Measurements from ENCODE around the gene POT1. TPM values are rescaled to one million over a fixed set of nuclear protein-coding genes. Genes with fewer than 3 reads are reported as not detected.

Gene POT1
- total and polyA plus RNA-seq, 2 of the 8 experiments (the other 6 are each of a cell fraction or from before 2014, with no cell fraction given) = 13.1 to 22.8 TPM

- ChIA-PET POLR2A (ENCODE audit: partially characterized antibody) (no interaction called here), CTCF (ENCODE audit: partially characterized antibody) (interaction anchor here (0.7 to 1.8 kb wide), 3 partner anchors 9 to 738 kb away, joined by 3 to 6 read pairs (median 4); no protein-coding TSS in a partner anchor)
- WGBS, 2 experiments (ENCODE audit: extremely low coverage in 1 of 2, insufficient coverage in 1 of 2, insufficient read length in 1 of 2, insufficient replicate concordance in 2 of 2, low coverage in 1 of 2, low lambda C conversion rate in 2 of 2, missing lambda C conversion rate in 1 of 2) = 90% methylated on average over 1 of the region's 1 CpG; no CpG with 5 or more reads in 1 of the 2 experiments
- no peak overlapping the region for H3K27ac ChIP-seq (ENCODE audit: low read depth, low read length)
- no peak overlapping the region for H2AK5ac ChIP-seq (ENCODE audit: low read depth, low read length)
- H3K4ac ChIP-seq (replicated peaks; ENCODE audit: insufficient read length, low read depth, low read length) = no peak overlapping the region
- H4K91ac ChIP-seq (replicated peaks; ENCODE audit: insufficient read length, low read length) = no peak overlapping the region
- H2BK20ac ChIP-seq (ENCODE audit: low read length) = no peak overlapping the region
- no peak overlapping the region for H3K18ac ChIP-seq (ENCODE audit: extremely low read depth, low read length)
- no peak overlapping the region for H2BK15ac ChIP-seq (ENCODE audit: low read length)
- peaks cover 0 to 1% (median 0%) of the 10 kb centered on the region in 4 experiments; a peak in 1 of 7 replicates for H3K27me3 ChIP-seq (replicated peaks in 1 of 4; ENCODE audit: control insufficient read depth in 3 of 4, extremely low read depth in 1 of 4, insufficient read depth in 3 of 4, low read length in 3 of 4)
- no peak overlapping the region for H2BK5ac ChIP-seq (ENCODE audit: low read depth, low read length)
- H3K9me3 ChIP-seq (ENCODE audit: insufficient read depth in 2 of 2, low read depth in 1 of 2, low read length in 1 of 2) = no peaks in the 10 kb centered on the region
- no peak overlapping the region for H4K8ac ChIP-seq (ENCODE audit: extremely low read depth, insufficient read depth, low read length)
- no peak overlapping the region for H3K56ac ChIP-seq (replicated peaks; ENCODE audit: insufficient read length, low read depth, low read length)
- H3K4me3 ChIP-seq (ENCODE audit: extremely low read depth in 1 of 4, insufficient read depth in 2 of 4, low read depth in 3 of 4, low read length in 4 of 4) = no peak overlapping the region
- H3K4me2 ChIP-seq (ENCODE audit: insufficient read depth in 1 of 2, low read depth in 2 of 2, low read length in 2 of 2) = no peak overlapping the region
- no peak overlapping the region for H2BK12ac ChIP-seq (ENCODE audit: low read depth, low read length)
- H3K9ac ChIP-seq (replicated peaks in 1 of 4; ENCODE audit: extremely low read depth in 1 of 4, low read depth in 3 of 4, low read length in 3 of 4) = no peak overlapping the region
- no peaks in the 10 kb centered on the region for H4K20me1 ChIP-seq (replicated peaks in 1 of 2; ENCODE audit: control insufficient read depth in 1 of 2, insufficient read depth in 2 of 2, low read length in 2 of 2)
- H3K4me1 ChIP-seq (replicated peaks in 1 of 4; ENCODE audit: control insufficient read depth in 3 of 4, insufficient read depth in 4 of 4, low read length in 3 of 4) = no peaks in the 10 kb centered on the region
- DNase-seq (ENCODE audit: low read depth in 1 of 2, low spot score in 2 of 2) (no peak), FAIRE-seq (no peak)
- H2AFZ ChIP-seq (ENCODE audit: low read length) = no peak overlapping the region
- H3K23me2 ChIP-seq (ENCODE audit: low read depth, low read length) = no peaks in the 10 kb centered on the region
- H3K23ac ChIP-seq (ENCODE audit: insufficient read length) = no peak overlapping the region
- no peaks in the 10 kb centered on the region for H3K79me1 ChIP-seq (ENCODE audit: low read depth, low read length)
- no peak overlapping the region for H2BK120ac ChIP-seq (replicated peaks; ENCODE audit: low read depth, low read length)
- H3K79me2 ChIP-seq (ENCODE audit: control insufficient read depth in 1 of 2, insufficient read depth in 2 of 2, low read length in 2 of 2) = no peaks in the 10 kb centered on the region
- peaks cover 0 to 7% (median 1%) of the 10 kb centered on the region in 4 experiments; a peak in 1 of 8 replicates for H3K36me3 ChIP-seq (ENCODE audit: control insufficient read depth in 2 of 4, insufficient read depth in 4 of 4, low read length in 3 of 4)
- no peak overlapping the region for H4K5ac ChIP-seq (ENCODE audit: insufficient read length, low read depth, low read length)
- no peak overlapping the region for H3K14ac ChIP-seq (ENCODE audit: insufficient read length)
- TF ChIP-seq CREB1 (IDR thresholded peaks at IDR 0.05) = no peak
- TF ChIP-seq BACH1 (IDR thresholded peaks at IDR 0.05; ENCODE audit: low read length) = no peak
- no peak for TF ChIP-seq POLR2A (IDR thresholded peaks at IDR 0.05; ENCODE audit: control extremely low read depth in 1 of 2, low read depth in 2 of 2, low read length in 2 of 2)
- TF ChIP-seq ASH2L (IDR thresholded peaks at IDR 0.05; ENCODE audit: low read length) = no peak
- no peak for TF ChIP-seq EZH2 (IDR thresholded peaks at IDR 0.05; ENCODE audit: low read depth, low read length, severe bottlenecking)
- TF ChIP-seq TAF7 (optimal IDR thresholded peaks at IDR 0.05; ENCODE audit: borderline replicate concordance, low read depth, low read length) = no peak
- no peak for TF ChIP-seq RFX5 (IDR thresholded peaks at IDR 0.05; ENCODE audit: borderline replicate concordance, low read depth, low read length)
- TF ChIP-seq SIN3A (conservative IDR thresholded peaks at IDR 0.05 in 1 of 2, IDR thresholded peaks at IDR 0.05 in 1 of 2; ENCODE audit: low read depth in 1 of 2, low read length in 2 of 2) = no peak
- TF ChIP-seq YY1 (IDR thresholded peaks at IDR 0.05; ENCODE audit: low read depth, low read length) = no peak
- TF ChIP-seq CHD2 (IDR thresholded peaks at IDR 0.05; ENCODE audit: low read length) = no peak
- no peak for TF ChIP-seq KDM4A (IDR thresholded peaks at IDR 0.05; ENCODE audit: low read depth, low read length, severe bottlenecking)
- no peak for TF ChIP-seq BCL11A (IDR thresholded peaks at IDR 0.05; ENCODE audit: low read depth in 2 of 2, low read length in 2 of 2)
- no peak for TF ChIP-seq RBBP5 (IDR thresholded peaks at IDR 0.05; ENCODE audit: borderline replicate concordance, low read depth, low read length)
- TF ChIP-seq FOSL1 (IDR thresholded peaks at IDR 0.05; ENCODE audit: insufficient read depth, low read depth, low read length) = no peak
Observed at GRCh38 chr7:124893140-124893827, 36.3 kb downstream of the POT1 start.
